GM21390 (cell line): Measurements from ENCODE around the gene IKBKG.
"Not testable (repeated sequence)": the region's sequence is repeated elsewhere in the genome, so short reads cannot be mapped to it uniquely, and the experiment has no call there.

Experiments used
- ATAC-seq: cut with Tn5 transposase; IDR thresholded peaks from one replicate; pipeline ENCODE4 v1.9.1; 2021; ENCODE audit not compliant: unreplicated experiment

Gene IKBKG

GRCh38 chrX:154552112-154552806 is 4.8 kb downstream of the IKBKG start:
- ATAC-seq = not testable (repeated sequence)

DNA sequence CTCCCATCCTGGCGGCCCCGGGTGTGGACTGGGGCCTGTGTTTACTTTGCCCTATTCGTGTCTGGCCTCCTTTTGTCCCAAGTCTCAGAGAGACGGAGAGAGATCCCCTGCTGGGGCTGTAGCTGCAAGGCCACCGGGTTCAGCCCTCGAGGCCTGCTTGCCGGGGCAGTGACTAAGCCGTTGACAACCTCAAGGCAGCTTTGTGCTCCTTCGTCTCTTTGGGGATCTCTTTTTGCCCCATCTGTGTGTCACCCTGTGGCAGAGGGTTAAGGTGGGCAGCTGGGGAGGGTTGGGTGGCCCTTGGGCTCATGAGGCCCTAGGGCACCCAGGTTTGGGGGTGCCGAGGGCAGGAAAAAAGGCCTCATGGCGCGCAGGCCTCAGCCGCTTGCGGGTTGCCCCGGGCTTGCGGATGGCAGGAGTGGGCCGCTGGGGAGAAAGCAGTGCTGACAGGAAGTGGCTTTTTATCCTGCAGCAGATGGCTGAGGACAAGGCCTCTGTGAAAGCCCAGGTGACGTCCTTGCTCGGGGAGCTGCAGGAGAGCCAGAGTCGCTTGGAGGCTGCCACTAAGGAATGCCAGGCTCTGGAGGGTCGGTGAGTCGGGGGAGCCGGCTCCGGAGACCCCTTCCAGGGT is 10.8 kb downstream of the IKBKG start:
- not testable (repeated sequence) for ATAC-seq

DNA sequence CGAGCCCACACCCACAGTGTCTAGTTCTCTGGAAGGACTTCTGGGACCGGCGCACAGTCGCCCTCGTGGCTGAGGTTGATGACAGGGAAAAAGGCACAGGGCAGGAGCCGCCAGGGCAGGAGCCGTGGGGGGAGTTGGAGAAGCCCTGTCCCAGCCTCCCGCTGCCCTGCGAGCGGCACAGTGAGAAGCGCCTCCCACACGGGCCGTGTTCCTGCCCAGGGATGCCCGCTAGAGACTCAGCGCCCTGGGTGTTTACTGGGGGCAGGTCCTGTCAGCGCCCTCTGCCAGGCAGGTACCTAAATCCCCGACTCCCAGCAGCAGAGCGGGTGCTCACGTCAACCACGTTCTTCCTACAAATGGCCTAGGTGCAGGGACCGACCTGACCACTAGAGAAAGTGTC is 11.5 kb downstream of the IKBKG start:
- ATAC-seq = not testable (repeated sequence)

DNA sequence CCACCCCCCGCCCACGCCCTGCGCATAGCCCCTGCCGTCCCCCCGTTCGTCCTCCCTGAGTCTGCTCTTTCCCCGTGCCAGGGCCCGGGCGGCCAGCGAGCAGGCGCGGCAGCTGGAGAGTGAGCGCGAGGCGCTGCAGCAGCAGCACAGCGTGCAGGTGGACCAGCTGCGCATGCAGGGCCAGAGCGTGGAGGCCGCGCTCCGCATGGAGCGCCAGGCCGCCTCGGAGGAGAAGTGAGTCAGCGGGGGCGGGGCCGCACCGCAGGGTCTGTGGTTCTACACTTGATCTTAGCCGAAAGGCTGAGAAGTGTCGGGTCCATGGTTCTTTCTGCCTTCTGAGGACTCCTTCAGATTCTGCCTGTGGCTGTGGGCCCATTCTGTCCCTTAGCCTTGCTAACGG is 12.9 kb downstream of the IKBKG start:
- not testable (repeated sequence) for ATAC-seq

DNA sequence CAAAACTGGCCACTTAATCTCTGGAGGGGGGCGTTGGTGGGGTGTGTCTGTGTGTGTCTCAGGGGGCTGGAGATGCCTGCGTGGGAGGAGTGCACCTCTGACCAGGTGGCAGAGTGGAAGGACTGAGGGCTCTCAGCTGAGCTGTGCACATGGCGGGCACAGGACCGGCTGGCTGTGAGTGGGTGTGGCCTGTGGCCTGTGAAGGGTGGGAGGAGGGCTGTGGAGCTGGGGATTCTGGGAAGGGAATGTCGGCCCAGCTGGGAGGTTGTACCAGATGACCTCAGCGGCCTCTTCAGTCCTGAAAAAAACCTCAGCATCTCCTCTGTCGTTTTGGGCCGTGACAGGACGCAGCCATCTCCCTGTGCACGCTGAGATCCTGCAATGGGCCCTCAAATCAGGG is 14.9 kb downstream of the IKBKG start:
- not testable (repeated sequence) for ATAC-seq

DNA sequence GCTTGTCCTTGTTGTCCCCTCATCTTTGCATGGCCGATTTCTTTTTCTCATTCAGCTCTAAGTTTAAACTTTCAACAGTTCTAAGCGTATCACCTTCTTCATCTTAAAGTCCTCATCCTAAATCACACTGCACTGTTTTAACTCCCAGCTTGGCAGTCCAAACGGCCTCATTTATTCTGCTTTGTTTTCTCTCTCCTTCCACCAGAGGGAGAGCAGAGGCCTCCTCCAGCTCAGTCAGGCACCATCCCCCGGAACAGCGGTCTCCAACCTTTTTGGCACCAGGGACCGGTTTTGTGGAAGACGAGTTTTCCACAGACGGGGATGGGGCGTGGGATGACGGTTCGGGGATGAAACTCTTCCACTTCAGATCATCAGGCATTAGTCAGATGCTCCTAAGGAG is 22.9 kb downstream of the IKBKG start:
- not testable (repeated sequence) for ATAC-seq

GRCh38 chrX:154573061-154573460 is 25.6 kb downstream of the IKBKG start:
- not testable (repeated sequence) for ATAC-seq

- ATAC-seq = not testable (repeated sequence)
These were observed 27.7 kb downstream of the IKBKG start for GRCh38 chrX:154575076-154575475.

- not testable (repeated sequence) for ATAC-seq
These were observed 35.6 kb downstream of the IKBKG start for GRCh38 chrX:154582994-154583393.

- ATAC-seq = not testable (repeated sequence)
These were observed 37.3 kb downstream of the IKBKG start, which contains the start of gene CTAG1A for GRCh38 chrX:154584585-154585183. TSS of gene CTAG1A (plus strand) at chrX:154585133. CDS start at chrX:154585207, 74 bp downstream.

DNA sequence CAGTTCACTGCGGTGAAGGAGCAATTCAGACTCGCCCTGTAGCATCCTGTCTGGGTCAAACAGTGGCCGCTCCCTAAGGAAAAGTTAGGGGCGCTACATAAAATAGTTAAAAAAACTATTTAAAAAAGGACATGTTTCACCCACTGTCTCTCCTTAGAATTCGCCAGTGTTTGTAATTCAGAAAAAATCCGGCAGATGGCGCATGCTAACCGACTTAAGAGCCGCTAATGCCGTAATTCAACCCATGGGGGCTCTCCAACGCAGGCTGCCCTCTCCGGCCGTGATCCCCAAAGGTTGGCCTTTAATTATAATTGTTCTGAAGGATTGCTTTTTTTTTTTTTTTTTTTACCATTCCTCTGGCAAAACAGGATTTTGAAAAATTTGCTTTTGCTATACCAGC is 43.0 kb downstream of the IKBKG start:
- ATAC-seq = not testable (repeated sequence)

DNA sequence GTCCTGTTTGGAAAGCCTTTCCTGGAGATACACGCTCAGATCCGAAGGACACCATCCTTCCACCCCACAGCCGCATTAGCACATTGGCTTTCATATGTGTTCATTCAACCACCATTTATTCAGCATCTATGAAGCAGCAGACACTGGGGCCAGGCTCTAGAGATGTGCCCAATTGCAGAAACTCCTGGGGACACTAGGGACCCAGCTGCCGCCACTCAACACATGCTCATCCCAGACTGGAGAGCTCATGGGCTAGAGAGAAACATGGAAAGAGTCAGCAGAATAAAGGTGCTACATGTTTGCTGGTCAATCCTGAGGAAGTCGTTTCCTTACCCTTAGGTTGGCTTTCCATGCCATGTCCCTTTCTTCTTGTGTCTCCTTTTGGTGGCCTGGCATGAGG is 45.1 kb downstream of the IKBKG start:
- ATAC-seq = no peak

DNA sequence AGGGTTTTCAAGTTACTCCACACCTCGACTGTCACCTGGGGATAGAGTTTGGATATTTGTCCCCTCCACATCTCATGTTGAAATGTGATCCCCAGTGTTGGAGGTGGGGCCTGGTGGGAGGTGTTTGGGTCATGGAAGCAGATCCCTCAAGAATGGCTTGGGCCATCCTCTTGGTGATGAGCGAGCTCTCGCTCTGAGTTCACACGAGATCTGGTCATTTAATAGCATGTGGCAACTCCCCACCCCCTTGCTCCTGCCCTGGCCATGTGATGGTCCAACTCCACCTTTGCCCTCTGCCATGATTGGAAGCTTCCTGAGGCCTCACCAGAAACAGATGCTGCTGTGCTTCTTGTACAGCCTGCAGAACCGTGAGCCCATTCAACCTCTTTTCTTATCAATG is 45.8 kb downstream of the IKBKG start:
- ATAC-seq = no peak

DNA sequence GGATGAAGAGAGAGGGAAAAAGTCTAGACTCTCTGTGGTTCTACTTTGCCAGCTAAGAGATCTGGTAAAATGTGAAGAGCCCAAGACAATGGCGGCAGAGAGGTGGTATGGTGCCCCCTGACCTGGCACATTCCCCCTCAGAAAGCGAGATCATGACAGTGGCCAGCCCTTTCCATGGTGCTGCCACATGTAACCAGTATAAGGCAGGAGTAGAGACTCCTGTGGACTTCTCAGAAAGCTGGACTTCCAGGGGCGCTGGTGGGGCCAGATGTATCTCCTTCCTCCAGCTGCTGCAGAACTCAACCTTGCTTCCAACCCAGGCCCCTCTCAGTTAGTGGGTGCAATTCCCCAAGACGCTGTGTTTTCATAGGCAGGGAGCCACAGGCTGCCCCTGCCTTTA is 47.1 kb downstream of the IKBKG start:
- ATAC-seq = no peak

DNA sequence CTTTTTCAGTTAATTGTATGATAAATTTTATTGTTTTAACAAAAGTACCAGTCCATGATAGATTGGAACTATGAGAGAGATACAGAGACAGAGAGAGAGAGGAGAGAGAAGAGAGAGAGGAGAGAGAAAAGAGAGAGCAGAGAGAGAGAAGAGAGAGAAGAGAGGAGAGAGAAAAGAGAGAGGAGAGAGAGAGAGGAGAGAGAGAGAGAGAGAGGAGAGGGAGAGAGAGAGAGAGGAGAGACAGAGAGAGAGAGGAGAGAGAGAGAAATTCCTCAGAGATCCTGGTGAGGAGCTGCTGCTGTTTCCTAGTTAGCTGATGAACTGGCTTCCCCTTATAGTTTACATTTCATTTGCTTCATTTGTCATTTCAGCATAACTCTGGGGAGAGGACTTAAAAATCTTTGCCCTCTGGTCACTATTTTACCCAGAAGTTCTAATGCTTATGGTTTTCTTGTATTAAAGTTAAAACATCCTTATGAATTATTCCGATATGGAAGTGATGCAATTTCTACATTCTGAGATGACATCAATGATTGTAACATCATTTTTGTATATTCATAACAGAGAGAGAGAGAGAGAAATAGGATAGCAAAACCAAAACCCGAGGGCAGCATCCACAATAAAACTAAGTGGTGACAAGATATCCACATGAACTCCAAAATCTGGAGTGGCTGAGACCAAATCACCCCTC is 48.3 kb downstream of the IKBKG start:
- no peak for ATAC-seq

DNA sequence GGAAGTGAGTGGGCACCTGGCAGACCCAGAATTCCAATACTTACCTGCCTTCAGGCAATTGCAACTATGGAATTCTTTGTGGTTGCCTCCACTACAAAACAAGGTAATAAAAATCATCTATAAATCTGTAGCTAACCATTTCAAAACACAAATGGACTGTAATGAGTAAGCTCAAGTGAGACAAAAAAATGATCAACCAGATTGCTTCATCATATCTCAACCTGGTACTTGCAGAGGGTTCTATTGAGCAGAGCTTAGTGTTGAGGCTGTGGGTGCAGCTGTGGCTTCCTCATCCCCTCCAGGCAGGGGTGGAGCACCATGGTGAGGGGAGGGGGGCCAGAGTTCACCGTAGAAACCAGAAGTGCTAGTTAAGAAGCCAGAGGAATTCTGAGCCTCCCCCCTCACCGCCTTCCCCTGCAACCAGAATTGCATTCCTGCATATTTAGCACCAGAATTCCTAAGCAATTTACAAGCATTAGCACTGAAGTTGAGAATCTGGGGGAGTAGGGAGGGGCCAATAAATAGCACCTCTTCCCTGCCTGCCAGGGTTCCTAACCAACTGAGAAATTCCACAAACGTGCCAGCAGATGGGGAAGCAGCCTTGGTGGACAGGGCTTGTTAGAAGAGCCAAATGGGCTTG is 49.0 kb downstream of the IKBKG start:
- ATAC-seq = no peak

DNA sequence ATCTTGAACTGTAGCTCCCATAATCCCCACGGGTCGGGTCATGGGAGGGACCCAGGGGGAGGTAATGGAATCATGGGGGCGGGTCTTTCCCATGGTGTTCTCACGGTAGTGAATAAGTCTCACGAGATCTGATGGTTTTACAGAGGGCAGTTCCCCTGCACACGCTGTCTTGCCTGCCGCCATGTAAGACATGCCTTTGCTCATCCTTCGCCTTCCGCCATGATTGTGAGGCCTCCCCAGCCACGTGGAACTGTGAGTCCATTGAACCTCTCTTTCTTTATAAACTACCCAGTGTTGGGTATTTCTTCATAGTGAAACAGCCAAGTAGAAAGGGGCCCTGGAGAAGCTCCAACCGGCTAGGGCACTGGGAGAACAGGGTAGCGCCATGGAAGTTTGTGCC is 49.8 kb downstream of the IKBKG start:
- no peak for ATAC-seq

DNA sequence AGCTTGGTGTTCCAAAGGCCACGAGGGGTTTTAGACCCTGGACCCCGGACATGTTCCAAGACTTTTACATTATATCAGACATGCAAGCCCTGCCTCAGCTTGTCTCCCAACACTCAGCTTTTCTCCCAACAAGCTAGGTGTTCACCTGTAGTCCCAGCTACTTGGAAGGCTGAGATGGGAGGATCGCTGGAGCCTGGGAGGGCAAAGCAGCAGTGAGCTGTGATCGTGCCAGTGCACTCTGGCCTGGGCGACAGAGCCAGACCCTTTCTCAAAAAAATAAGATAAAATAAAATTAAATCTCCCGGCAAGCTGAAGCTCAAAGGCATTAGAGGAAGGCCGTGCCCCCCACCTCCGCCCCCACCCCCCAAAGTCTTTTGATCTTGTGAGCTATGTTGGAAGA is 51.2 kb downstream of the IKBKG start:
- no peak for ATAC-seq

- no peak for ATAC-seq
These were observed 52.1 kb downstream of the IKBKG start for GRCh38 chrX:154599531-154599930.

DNA sequence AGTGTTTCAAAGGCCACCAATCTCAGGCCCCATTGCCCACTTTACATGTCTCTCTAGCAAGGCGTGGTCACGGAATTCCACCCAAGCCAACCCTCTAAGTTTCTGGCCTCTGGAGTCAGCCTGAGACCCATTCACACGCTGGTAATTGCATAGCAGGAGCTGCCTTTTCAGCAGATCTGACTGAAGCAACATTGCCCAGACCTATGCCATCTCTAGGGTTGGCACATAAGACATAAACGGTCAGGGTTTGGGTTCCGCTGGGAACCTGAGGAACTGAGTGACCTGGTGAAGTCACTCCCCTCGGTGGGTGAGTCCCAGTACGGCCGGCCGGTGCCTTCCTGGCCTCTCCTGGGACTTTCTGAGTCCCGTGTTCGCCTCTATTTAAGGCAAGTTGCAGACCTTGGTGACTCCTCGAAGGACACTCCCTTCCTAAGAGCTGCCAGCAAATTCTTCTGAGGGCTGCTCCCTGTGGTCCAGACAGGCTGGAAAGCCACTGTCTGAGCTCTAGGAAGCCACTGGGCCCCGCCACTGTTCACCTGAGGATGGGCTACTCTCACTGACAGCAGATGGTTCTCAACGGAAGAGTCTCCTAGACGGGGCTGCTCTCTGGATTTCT is 53.4 kb downstream of the IKBKG start:
- ATAC-seq = no peak

DNA sequence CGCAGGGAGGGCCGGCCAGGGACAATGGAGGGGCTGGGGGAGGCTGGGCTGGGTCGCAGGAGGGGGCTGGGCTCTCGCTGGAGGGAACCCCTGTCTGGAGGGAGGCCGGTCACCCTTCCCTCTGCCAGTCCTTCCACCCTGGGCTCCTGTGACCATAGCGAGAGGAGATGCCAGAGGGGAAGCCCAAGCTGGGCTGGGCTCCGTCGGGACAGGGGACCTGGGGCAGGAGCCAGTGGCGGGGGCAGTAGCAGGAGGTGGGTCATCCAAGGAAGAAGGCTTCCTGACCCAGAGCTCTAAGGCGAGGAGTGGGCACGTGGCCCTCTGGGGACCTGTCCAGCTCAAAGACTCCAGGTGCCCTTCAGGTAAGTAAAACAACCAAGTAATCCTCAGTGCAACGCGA is 54.8 kb downstream of the IKBKG start:
- no peak for ATAC-seq
